GM19043 (cell line): ENCODE data around the gene KIAA1328.
A peak's percentile ranks its signal among the peaks of the same experiment; 100 is the strongest.
"Not testable (repeated sequence)": the region's sequence is repeated elsewhere in the genome, so short reads cannot be mapped to it uniquely, and the experiment has no call there.

Experiments
- ATAC-seq: cut with Tn5 transposase; IDR thresholded peaks from one replicate; pipeline ENCODE4 v1.9.1; 2021; ENCODE audit warnings: low read depth; ENCODE audit not compliant: unreplicated experiment

Gene KIAA1328

DNA sequence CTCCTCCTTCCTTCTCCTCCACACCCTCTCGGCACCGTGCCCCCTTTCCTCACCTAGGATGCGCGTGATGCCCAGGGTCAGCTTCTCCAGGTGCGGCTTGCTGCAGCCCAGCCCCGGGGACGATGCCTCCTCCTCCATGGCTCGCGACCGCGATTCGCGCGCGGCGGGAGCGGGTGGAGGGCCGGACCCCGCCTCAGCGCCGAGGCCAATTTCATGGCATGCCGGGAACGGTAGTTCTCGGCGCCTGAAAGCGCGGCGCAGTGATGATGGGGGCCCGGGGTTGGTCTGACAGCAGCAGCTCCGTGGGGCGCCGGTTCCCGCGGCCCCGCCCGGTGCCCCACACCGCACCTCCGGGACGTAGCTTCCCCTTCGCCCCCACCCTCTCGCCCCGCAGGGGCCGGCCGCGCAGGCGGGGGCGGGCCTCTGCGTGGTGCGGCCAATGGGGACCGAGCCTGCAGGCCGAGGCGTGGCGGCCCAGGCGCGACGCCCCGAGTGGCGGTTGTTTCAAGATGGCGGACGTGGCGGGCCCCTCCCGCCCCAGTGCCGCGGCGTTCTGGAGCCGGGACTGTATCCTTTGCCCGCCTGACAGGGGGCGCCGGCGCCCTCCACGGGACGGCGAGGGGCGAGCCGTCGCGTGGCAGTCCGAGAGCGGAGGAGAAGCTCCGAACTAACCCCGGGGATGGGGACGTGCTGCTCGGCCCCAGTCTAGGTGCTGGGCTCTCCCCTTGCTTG lies at the start of gene KIAA1328, which contains the start of gene TPGS2:
Gene KIAA1328, plus strand, starts transcription at position 498 of the 732 bp plus-strand sequence. Its CDS starts 12 bp downstream, at position 510.
Gene TPGS2, minus strand, starts transcription at position 373 of the 732 bp plus-strand sequence. Its CDS starts 235 bp downstream, at position 138.
- peak; percentile 88 for ATAC-seq

DNA sequence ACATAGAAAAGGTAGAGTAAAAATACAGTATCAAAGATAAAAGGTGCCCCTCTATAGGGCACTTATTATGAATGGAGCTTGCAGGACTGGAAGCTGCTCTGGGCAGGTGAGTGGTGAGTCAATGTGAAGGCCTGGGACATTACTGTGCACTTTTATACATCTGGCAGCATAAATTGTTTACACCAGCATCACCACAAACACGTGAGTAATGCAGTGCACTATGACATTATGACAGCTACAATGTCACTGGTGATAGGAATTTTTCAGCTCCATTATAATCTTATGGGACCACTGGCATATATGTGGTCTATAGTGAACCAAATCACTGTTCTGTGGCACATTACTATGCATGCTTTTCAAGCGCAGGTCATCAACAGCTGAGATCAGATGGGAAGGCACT lies 48.2 kb upstream of the KIAA1328 start:
- ATAC-seq: no peak

DNA sequence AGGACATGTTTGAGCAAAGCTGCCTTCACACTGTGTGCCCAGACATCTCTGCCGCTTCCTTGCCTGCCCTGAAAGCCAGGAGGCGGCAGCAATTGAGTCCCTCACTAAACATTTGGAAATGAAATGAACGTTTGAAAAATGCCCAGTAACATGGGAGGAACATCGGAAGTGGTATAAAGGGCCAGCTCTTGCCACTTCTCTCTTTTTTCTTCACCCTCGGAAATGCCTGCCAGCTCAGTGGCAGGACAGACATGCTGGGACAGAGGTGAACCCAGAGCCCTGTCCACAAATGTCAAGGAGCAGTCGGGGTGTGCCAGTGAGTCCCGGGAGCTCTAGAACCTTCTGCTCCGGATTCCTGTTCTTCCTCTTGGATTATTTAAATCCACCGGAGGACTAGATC lies 46.2 kb upstream of the KIAA1328 start:
- ATAC-seq: no peak

GRCh38 chr18:36783792-36784191 lies 45.1 kb upstream of the KIAA1328 start:
- ATAC-seq: no peak

- no peak for ATAC-seq
Observed at GRCh38 chr18:36786686-36787085, 42.2 kb upstream of the KIAA1328 start.

DNA sequence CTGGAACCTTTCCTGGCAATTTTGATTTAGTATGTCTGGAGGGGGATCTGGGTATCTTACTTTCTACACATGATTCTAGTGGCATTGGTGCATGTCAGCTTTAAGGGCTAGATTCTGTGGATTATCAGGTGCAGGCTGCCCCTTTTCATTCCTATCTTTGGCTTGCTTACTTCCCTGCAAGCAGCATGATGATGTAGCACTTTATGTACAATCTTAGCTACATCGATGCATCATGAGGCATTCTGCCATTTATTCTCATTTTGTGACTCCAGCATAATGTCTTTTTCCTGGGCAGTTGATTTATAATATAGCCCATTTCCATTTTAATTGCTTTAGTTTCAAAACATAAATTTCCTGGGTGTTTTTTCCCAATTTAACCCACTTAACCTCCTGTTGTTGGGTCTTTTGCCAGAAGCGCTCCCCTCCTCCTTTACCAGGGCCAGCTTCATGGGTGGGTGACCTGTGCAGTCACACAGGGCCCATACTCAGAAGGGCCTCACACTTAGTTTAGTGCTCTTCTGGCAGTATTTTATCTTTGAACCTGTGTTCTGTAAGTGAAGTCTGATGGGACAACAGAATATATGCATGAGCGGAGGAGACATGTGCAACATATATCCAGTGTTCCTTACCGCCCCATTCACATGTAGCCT lies 36.2 kb upstream of the KIAA1328 start:
- ATAC-seq: no peak

DNA sequence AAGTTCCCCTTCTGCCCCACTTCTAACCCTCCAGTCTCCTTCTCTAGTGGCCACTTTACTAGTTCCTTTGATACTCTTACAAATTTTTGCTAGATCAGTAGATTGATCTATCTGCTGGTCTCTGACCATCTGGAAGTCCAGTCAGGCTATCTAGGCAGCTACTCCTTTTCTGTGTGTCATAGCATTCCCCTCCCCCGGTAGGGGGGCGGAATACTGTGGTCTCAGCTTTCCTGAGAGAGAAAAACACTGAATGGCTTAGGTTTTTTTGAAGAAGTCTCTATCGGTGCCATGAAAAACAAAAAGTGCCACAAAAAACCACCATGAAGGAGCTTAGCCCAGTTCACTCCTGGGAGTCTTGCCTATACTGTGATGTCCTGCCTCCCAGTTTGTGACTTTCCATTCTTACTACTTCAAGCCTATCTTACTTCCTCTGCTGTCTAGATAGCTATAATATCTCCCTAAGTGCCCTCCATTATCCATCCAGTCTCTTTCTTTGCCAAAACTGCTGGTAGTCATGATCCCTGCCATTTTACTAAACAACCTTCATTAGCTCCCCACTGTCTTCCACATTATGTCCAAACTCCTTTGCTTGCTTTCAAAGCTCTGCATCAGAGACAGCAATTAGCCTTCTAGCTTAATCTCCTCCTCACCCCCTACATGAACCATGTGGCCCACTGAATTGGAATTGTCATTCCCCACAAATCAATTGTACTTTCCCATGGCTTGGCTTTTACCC lies 30.0 kb upstream of the KIAA1328 start:
- no peak for ATAC-seq

DNA sequence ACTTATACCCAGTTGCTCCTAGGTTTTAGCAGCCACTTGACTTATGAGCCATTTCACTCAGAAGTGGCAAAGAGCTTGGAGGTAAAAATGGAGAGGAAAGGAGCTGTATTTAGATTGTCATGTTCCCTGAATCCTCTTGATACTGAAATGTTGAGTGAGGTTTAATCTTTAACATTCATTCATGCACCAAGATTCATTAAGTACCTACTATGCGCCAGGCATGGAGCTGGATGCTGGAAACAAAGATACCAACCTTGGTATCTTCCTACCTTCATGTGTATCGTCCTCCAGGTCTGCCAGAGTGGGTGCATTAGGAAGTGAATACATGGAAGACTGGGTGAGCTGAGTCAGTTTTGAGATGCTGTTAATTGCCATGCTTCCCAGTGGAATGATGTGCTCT lies 23.8 kb upstream of the KIAA1328 start:
- ATAC-seq: no peak

DNA sequence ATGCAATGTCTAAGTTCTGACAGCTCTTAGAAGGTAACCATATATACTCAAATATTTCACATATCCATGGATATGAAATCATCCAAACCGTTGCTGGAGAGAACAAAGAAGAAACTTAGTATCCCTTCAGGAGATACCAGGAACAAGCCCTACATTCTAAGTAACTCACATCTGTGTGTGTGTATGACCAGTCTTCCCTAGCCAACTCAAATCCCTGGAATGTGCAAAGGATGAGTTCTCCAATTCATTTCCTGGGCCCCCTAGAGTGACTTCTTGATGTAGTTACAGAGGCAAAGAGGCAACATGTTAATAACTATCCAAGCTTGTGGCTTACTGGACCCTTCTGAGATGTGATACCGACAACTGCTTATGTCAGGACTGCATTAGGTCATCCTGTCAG lies 20.2 kb upstream of the KIAA1328 start:
- no peak for ATAC-seq

- ATAC-seq: peak; percentile 99
Observed at GRCh38 chr18:36809590-36810381, 19.1 kb upstream of the KIAA1328 start.

GRCh38 chr18:36811430-36811829 lies 17.5 kb upstream of the KIAA1328 start:
- no peak for ATAC-seq

DNA sequence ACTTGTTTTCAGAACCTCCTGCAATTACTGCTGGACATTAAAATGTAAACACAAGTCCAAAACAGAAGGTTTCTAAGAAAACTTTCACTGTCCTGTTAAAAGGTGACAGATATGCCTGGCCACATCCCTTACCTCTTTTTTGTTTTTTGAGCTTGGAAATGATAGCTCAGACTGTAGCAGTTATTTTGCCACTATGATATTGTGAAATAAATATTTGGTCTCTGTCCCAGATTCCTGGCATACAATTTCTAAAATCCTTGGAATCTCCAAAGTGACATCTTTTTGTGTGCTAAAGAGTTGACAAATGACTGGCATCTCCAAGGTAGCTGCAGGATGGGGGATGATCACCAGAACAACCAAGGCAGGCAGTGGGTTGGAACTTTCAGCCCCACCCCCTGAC lies 17.0 kb upstream of the KIAA1328 start:
- no peak for ATAC-seq

DNA sequence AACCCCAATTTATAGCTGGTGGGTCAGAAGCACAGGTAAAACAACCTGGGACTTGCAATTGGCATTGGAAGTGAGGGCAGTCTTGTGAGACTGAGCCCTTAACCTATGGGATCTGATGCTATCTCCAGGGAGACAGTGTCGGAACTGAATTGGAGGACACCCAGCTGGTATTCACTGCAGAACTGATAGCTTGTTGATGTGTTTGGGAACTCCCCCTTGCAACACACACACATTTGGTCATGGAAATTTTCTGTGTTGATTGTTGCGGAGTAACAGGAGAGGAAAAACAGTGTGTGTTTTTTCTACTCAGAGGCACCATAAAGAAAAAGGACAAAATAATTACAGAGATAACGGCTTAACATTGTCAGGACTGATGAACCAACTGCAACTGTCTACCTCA lies 16.2 kb upstream of the KIAA1328 start:
- no peak for ATAC-seq

GRCh38 chr18:36813101-36813775 lies 15.7 kb upstream of the KIAA1328 start:
- no peak for ATAC-seq

DNA sequence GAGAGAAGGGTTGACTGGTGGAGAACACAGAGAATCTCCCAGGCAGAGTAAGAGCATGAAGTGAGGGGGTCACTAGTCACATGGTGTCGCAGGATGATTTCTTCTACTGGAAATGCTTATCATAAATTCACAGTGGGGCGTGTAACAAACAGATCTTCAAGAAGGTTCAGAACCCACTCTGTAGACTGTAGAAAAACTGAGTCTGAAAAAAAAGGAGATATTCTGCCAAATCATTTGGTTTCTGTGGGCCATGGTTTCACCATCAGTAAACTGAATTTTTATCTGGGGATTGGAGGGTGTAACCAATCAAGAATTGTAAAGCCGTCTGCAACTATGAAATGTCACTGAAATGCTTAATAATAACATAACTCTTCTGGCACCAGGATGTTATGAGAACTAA lies 15.1 kb upstream of the KIAA1328 start:
- ATAC-seq: no peak

- no peak for ATAC-seq
Observed at GRCh38 chr18:36814994-36815393, 13.9 kb upstream of the KIAA1328 start.

GRCh38 chr18:36816096-36816495 lies 12.8 kb upstream of the KIAA1328 start:
- ATAC-seq: not testable (repeated sequence)

DNA sequence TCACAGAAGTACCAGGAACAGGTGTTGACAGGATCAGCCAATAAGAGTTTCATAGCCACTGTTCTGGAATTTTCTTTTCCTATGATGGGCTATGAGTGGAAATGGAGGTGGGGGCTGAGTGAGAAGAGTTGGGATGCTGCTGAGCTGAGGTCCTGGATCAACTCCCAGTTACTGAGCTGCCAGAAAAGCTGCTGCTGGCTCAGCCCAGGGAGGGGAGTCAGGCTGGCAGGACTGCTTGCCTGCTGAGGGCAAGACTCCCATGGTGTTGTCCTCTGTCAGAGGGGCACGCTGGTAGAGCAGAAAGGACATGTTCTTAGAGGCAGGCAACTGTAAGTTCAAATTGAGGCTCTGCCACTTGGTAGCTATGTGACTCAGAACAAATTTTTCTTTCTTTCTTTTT lies 11.9 kb upstream of the KIAA1328 start:
- ATAC-seq: no peak

GRCh38 chr18:36818652-36819051 lies 10.3 kb upstream of the KIAA1328 start:
- ATAC-seq: no peak

DNA sequence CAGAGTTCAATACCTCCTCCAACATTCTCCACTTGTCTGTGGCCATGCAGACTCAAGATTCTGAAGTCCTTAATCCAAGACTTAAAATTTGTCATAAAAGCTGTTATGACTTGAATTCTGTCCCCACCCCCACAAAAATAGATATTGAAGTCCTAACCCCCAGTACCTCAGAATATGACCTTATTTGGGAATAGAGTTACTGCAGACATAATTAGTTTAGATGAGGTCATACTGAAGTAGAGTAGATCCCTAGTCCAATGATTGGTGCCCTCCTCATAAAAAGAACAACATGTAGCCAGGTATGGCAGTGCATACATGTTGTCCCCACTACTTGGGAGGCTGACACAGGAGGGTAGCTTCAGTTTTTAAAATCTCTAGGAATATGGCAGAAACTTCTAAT lies 9.3 kb upstream of the KIAA1328 start:
- ATAC-seq: no peak
